RKO (cell line): ENCODE results near the gene DARS1.
"Not testable (repeated sequence)": the region's sequence is repeated elsewhere in the genome, so short reads cannot be mapped to it uniquely, and the experiment has no call there.

Experiments
- DNase-seq: peaks from one replicate; pipeline ENCODE4 v3.0.0-alpha.2; 2016; ENCODE audit warnings: low spot score

Gene DARS1

GRCh38 chr2:135984199-135985017, 1.0 kb downstream of the DARS1 start:
- no peak for DNase-seq

- no peak for DNase-seq
These were observed 4.9 kb downstream of the DARS1 start for GRCh38 chr2:135980434-135981079.

- DNase-seq, result no peak
These were observed 9.7 kb downstream of the DARS1 start for GRCh38 chr2:135975702-135976101.

- no peak for DNase-seq
These were observed 11.4 kb downstream of the DARS1 start for GRCh38 chr2:135974036-135974435.

GRCh38 chr2:135969655-135970387, 15.6 kb downstream of the DARS1 start:
- no peak for DNase-seq

GRCh38 chr2:135965756-135966155, 19.7 kb downstream of the DARS1 start:
- DNase-seq, result no peak

GRCh38 chr2:135964404-135964803, 21.0 kb downstream of the DARS1 start:
- not testable (repeated sequence) for DNase-seq

- DNase-seq, result no peak
These were observed 21.6 kb downstream of the DARS1 start for GRCh38 chr2:135963841-135964240.

GRCh38 chr2:135962366-135963123, 22.9 kb downstream of the DARS1 start:
- no peak for DNase-seq

GRCh38 chr2:135960656-135961551, 24.5 kb downstream of the DARS1 start:
- no peak for DNase-seq

- no peak for DNase-seq
These were observed 25.3 kb downstream of the DARS1 start for GRCh38 chr2:135960150-135960549.

- not testable (repeated sequence) for DNase-seq
These were observed 26.5 kb downstream of the DARS1 start for GRCh38 chr2:135958927-135959326.

GRCh38 chr2:135954020-135954601, 31.3 kb downstream of the DARS1 start:
- DNase-seq, result no peak

- DNase-seq, result no peak
These were observed 32.5 kb downstream of the DARS1 start for GRCh38 chr2:135952891-135953290.

GRCh38 chr2:135951041-135951583, 34.3 kb downstream of the DARS1 start:
- DNase-seq, result no peak

GRCh38 chr2:135949451-135950234, 35.8 kb downstream of the DARS1 start:
- no peak for DNase-seq

- peak; percentile 91 for DNase-seq
These were observed 36.6 kb downstream of the DARS1 start for GRCh38 chr2:135948642-135949355.

- DNase-seq, result no peak
These were observed 37.3 kb downstream of the DARS1 start for GRCh38 chr2:135948141-135948540.

- no peak for DNase-seq
These were observed 37.9 kb downstream of the DARS1 start for GRCh38 chr2:135947483-135947882.
